Measurements from ENCODE around the gene PFKFB2. TPM values are rescaled to one million over a fixed set of nuclear protein-coding genes. Genes with fewer than 3 reads are reported as not detected.

PFKFB2 gene
- polyA plus RNA-seq, 3 donors, result 15.7 to 28.2 (median 19.7) TPM

DNA sequence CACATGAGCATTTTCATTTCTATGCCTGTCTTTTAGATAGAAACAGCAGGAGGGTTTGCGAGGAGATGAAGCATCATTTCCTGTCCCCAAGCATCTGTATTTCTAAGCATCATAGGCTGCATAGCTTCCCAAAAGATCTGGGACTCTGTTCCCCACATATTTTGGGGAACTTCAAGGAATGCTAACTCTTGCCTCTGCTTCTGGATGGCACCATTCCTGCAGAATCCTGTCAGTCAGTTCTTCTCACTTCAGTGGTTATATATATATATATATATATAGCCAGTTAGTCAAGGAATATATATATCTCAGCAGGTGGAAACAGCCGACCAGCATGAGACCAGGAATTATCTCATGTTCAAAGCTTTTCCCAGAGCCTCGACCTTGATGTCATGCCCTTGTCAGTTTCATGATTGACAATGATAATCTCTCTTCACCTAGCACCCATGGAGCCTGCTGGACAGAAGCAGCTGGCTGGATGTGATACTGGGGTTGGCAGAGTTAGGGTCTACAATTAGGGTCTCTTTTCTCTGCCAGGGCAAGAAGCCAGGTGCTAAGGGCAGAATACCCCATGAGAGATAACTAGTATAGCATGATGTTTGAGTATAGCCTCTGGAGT, 2.4 kb downstream of the PFKFB2 start:
- DNase-seq (ENCODE audit: extremely low read depth in 1 of 11, low read depth in 9 of 11, low spot score in 4 of 11), result no peak

DNA sequence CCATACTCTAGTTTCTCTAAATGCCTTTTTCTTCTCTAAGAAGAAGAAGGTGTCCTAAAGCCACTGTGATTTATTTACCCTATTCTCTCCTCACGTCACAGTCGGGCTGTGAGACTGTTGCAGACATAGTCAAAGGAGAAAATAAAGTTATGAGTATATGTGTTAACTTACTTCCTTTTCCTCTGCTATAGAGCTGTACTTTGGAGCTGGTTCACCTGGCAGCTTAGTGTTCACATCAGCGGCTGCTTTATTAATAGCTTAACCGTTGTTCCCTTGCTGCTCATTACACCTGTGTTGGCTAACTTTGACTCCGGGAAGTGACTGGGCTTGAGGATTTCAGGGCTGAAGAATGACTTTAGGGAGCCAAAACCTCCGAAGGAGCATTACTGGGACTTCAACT, 3.6 kb downstream of the PFKFB2 start:
- DNase-seq (ENCODE audit: extremely low read depth in 1 of 11, low read depth in 9 of 11, low spot score in 4 of 11), result no peak

DNA sequence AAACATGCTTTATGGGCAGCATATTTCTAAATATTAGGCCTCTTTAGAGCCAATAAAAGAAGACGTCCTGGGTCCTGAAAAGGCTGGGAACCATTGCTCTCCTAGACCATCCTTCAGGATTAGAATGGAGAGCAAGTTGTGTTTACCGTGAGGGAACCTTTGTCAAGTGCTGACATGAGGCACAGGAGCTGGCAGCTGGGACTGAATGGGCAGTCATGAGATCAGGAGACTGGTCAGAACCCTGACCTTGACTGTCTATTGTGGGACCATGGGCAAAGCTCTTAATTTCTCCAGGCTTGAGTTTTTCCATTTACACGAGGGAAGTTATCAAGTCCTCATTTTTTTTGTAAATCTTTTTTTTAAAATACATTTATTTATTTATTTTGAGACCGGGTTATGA, 5.2 kb downstream of the PFKFB2 start:
- no peak for DNase-seq (ENCODE audit: extremely low read depth in 1 of 11, low read depth in 9 of 11, low spot score in 4 of 11)

DNA sequence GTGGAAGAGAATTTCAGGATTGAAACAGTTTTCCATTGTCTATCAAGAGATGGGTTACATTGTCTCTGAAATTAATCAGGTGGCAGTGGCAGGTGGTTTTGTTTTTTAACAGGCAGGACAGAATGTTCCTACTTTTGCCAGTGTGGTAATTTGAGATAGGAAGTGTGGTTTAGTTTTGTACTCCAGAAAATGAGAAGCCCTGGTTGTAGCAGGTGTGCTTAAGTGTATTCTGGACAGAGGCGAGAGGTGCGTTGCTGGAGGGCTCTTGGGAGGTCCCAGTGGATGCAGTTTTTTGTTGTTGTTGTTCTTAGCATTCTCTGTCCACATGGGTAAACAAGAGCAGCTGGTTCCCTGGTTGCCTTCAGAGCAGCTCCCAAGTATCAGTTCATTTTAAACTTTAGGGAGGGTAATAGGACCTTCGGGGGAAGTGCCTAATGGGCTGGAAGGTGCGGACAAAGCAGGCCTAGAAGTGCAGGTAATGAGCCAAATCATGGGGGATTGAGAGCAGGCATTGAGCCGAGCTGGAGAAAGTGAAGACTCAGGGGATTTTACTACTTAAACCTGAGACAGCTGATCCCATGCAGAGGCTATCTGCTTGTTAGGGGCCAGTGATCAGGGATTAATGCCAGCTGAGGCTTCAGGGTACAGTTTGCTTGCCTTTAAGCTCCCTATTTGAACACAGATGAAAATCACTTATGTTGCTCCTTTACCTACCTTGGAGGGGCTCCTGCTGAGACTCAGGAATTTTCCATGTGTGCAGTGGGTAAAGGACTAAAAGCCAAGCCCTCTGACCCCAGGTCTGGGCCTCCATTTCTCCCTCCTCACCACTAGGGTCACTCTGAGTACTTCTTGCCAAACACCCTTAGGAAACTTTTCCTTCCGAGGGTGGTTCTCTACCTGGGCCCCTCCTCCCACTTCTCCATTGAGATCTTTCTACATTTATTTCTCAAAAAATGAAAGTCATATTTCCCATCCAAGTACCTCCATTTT, 6.1 kb downstream of the PFKFB2 start:
- peak in 2 of 11 donors; percentile 25 to 40 for DNase-seq (ENCODE audit: extremely low read depth in 1 of 11, low read depth in 9 of 11, low spot score in 4 of 11)

DNA sequence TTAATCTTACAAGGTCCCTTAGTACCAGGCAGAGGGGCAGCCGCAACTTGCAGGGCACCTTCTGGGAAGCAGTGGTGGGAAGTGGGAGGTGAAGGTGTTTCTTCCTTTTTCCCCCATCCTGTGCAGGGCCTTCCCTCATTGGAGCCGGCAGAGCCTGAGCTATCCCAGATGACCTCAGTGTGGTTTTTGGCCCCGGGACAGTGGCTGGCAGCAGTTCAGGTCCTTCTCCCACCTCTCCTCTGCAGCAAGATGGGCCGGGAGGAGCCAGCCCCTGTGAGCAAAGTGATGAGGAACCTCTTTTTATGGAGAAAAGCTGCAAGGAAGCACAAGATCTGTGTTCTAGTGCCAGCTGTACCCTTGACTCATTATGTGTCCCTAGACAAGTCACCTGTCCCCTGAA, 6.8 kb downstream of the PFKFB2 start:
- no peak for DNase-seq (ENCODE audit: extremely low read depth in 1 of 11, low read depth in 9 of 11, low spot score in 4 of 11)

DNA sequence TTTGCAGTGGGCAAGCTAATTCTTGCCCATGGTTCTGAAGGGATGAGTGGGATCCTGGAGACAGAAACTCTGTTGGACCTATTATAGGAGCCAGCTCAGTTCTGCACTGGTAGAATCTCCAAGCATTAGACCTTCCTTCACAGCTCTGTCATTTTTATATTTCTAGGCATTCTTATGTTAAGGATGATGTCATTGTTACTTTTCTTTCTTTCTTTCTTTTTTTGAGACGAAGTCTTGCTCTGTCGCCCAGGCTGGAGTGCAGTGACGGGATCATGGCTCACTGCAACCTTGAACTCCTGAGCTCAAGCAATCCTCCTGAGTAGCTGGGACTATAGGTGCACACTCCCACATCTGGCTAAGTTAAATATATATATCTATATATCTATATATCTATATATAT, 7.5 kb downstream of the PFKFB2 start:
- no peak for DNase-seq (ENCODE audit: extremely low read depth in 1 of 11, low read depth in 9 of 11, low spot score in 4 of 11)

DNA sequence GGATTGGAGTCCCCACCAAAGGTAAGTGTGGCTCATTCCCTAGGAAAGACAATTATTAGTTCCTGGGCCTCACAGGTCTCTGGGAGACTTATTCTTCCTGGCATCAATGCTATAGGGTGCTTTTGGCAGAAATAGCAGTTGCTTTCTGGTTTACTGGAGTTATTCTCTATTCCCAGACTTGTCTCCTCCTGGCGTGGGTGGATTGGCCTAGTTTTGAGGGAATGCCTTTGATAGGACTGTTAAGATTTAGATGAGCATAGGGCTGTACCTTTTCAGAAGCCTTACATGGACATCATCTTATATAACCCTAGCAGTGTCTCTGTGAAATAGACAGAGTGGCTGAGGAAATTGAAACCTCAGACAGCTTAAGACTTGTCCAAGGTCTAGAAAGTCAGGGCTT, 9.0 kb downstream of the PFKFB2 start:
- DNase-seq (ENCODE audit: extremely low read depth in 1 of 11, low read depth in 9 of 11, low spot score in 4 of 11), result no peak

DNA sequence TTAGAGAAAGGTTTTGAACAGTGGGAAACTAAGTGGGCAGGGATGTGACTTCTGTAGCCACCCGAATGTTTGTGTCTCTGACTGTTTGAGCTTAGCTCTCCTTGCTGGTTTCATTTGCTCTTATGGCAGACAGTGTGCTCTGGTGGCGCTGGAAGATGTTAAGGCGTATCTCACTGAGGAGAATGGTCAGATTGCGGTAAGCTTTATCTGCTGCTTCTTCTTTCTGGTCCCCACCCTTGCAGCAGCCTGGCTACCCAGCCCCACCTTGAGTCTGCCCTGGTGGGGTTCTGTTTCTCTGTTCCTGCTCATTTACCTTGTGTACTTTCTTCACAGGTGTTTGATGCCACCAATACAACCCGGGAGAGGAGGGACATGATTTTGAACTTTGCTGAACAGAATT, 9.9 kb downstream of the PFKFB2 start:
- no peak for DNase-seq (ENCODE audit: extremely low read depth in 1 of 11, low read depth in 9 of 11, low spot score in 4 of 11)

DNA sequence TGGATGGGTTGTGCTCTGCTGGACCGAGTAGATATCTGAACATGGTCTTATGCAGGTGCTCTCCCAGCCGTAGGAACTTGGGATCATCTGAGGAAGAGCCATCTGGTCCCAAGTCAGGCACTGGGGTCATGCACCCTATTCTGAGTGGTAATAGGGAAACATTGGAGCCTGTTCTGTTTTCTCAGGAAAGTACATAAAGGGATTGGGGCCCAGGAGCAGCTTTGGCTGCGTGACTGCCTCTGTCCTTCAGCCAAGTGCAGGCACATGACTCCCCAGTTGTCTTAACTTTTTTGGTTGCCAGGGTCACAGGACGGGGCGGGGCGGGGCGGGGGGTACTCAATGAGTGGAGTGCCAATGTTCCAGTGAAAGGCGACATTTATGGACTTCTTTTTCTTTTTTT, 11.5 kb downstream of the PFKFB2 start:
- DNase-seq (ENCODE audit: extremely low read depth in 1 of 11, low read depth in 9 of 11, low spot score in 4 of 11), result no peak

DNA sequence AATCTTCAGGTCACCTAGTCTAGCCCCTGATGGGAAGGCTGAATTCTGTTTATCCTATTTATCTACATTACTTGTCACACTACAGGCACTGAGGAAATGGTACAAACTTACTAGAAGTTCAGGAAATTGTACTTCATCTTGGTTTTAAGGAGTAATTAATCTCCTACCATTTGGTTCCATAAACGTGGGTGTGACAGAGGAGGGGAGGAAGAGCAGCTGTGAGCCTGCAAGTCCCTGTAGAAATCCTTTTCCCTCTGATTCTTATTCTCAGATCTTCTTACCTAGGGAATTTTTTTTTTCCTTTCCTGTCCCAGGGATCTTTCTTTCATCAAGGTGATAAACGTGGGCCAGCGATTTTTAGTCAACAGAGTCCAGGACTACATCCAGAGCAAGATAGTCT, 14.1 kb downstream of the PFKFB2 start:
- DNase-seq (ENCODE audit: extremely low read depth in 1 of 11, low read depth in 9 of 11, low spot score in 4 of 11), result no peak

DNA sequence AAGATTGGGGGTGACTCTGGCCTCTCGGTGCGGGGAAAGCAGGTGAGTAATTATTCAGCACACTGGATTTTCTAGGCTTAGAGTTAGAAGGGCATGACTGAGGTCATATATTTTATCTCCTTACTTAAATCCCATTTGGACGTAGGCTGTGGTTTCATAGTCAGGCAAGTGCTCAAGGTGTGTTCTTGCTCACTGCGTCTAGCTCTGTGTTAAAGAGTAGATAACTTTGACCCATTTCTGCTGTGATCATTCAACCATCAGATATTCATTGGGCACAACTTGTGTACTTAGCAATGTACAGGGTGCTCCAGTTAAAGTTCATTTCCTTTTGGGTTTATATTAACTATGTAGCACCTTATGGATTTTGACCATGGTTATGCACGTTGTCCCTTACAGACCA, 14.6 kb downstream of the PFKFB2 start:
- DNase-seq (ENCODE audit: extremely low read depth in 1 of 11, low read depth in 9 of 11, low spot score in 4 of 11), result no peak

DNA sequence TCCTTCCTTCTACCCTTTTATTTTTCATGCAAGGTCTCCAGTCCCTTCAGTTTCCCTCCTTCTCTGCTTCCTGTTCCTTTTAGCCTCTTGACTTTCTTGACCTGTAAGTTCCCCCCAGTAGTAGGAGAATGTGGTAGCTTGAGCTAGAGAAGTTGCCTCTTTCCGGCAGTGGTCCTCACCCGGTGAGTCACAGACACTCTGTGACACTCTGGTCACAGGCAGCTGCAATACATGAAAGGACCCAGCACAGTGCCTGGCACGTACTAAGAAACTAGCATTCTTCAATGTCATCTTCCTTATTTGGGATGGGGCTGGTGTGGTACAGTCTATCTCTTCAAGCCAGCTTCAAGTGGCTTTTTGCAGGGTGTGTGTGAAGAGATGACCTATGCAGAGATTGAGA, 16.0 kb downstream of the PFKFB2 start:
- DNase-seq (ENCODE audit: extremely low read depth in 1 of 11, low read depth in 9 of 11, low spot score in 4 of 11), result no peak

DNA sequence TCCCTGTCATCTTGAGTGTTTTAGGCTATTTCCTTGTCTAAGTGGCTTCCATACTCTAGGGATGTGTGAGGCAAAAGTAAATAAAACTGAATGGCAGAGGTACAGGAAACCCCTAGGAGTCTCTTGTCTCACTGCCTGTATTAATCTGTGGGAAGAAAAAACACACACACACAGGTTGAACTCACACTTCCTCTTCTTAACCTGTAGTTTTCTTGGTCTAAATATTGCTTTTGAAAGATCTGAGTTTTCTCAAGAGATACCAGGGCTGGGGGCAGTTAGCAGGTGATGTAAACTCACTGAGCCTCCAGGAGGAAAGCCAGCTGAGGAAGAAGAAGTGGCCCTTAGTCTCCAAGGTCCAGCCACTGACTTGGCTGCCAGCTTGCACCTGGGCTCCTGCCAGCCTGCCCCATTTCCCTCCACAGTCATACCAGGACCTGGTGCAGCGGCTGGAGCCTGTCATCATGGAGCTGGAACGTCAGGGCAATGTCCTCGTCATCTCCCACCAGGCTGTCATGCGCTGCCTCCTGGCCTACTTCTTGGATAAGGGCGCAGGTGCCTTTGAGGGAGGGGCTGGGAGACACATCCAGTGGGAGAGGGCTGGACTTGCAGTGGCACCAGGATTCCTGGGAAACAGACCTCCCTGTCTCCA, 16.9 kb downstream of the PFKFB2 start:
- no peak for DNase-seq (ENCODE audit: extremely low read depth in 1 of 11, low read depth in 9 of 11, low spot score in 4 of 11)

DNA sequence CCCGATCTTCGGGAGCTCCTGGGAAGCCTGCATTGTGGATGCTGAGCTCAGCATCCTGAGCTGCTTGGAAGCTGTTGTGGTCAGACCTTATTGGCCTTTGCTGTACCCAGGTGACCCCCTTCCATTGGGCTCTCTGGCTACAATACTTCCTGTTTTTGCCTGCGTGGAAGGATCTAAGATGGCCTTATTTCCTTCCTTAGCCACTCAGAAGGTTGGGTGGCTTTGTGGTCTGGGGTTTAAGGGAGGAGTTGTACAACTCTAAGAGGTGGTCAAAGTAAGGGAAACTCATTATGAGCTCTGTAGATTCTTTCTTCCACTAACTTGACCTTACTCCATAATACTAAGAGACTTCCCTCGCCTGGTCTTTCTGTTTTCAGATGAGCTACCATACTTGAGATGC, 17.7 kb downstream of the PFKFB2 start:
- no peak for DNase-seq (ENCODE audit: extremely low read depth in 1 of 11, low read depth in 9 of 11, low spot score in 4 of 11)

DNA sequence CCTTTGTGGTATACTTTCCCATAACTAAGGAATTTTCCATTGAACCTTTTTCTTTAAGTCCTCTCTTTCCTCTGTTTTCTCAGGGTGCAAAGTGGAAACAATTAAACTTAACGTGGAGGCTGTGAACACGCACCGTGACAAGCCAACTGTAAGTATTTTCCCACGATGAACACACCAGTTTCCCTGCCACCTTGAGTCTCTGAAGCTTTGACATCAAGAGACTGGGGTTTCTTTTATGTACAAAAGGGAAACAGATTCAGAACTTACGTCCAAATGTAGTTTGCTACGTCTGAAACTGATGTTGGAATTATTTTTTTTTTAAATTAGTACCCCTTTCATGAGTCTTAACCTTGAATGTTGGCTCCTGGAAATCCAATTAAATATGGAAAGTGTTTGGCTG, 18.4 kb downstream of the PFKFB2 start:
- DNase-seq (ENCODE audit: extremely low read depth in 1 of 11, low read depth in 9 of 11, low spot score in 4 of 11), result no peak

DNA sequence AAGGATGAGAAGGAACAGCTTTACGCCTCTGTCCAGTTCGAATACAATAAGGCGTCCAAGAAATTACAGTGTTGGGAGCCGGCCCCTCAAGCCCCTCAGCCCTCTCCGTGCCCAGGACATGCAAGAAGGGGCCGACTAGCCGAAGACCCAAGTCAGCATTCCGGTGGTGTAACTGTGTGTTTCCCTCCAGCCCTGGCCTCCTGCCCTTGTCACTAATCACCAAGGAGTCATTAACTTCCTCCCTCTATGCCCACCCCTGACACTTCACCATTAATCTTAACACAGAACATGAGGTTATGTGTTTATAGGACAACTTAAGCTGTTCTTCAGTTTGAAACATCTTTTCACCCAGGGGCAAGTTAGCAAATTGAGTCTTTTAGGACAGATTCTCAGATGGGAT, 19.2 kb downstream of the PFKFB2 start:
- peak in 3 of 11 donors; percentile 47 to 60 (median 56) for DNase-seq (ENCODE audit: extremely low read depth in 1 of 11, low read depth in 9 of 11, low spot score in 4 of 11)

DNA sequence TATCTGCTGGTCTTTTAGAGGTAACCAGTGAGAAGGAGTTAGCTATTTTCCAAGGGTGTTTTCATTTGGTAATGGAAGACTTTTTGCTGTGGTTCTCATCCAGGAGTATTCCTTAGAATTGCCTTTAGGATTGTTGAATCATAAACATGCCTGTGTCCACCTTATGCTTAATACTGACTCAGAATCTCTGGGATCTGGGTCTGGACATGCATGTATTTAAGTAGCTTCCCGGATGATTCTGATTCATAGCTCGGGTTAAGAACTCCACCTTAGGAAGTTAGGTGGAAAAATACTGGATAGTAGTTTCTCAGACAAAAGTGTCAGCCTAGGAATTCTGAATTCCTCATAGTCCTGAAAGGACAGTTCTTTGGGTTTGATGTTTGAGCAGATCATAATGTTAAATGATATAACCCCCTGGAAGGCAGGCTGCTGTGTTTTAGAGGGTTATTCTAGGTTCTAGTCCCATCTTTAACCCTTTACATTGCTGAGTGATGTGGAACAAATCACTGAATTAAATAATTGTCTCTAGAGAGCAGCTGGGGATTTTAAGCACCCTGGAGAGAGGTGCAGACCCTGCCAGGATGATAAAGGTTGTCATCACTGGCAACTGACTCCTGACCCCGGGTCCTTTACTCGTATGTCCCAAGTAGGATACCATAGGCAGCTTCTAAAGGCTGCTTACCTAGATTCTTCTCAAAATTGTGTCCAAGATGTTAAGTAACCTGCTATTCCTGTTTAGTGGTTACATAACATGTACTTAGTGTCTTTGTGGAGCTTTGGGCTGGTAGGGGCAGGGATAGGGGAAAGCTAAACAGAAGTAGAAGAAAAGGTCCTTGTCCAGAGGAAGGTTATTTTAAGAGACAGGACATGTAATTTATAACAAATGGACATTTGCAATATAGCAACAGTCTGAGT, 21.1 kb downstream of the PFKFB2 start:
- no peak for DNase-seq (ENCODE audit: extremely low read depth in 1 of 11, low read depth in 9 of 11, low spot score in 4 of 11)

DNA sequence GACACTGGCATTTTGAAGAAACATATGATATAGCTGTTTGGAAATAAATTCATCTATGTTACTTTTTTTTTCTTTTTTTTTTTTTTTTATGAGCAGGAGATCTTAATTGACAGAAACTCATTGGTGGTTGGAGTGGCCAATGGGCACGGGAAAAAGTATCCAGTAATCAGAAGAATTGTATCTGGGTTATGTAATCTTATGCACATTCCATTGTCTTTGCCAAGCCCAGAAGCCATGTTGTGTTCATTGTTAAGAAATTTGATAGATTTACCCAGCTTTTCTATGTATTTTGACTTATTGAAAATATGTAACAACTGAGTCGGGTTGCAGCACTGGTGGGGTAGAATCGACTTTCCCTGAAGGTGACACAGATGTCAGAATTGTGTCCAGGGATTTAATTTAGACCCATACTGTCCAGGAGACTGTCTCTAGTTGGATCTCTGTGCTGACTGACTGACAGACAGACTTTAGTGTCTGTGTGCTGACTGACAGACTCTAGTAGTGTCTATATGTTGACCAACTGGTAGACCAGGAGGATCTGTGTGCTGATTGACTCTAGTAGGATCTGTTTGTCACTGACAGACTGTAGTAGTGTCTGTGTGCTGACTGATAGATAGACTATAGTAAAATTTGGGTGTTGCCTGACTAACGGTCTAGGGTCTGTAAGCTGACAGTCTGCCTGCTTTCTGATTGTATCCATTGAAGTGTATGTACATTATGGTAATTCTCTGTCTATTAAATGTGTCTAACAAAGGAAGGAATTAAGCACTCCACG, 23.3 kb downstream of the PFKFB2 start:
- no peak for DNase-seq (ENCODE audit: extremely low read depth in 1 of 11, low read depth in 9 of 11, low spot score in 4 of 11)

Data from renal cortex interstitium (tissue), 11 donors.